HL-60/S4 treated with phorbol 12-myristate 13-acetate at 8.2 ng/mL for 4 days and 3 days (cell line): ENCODE measurements around the gene TRIM38.
"Not testable (repeated sequence)": the region's sequence is repeated elsewhere in the genome, so short reads cannot be mapped to it uniquely, and the experiment has no call there.

Experiments
- in situ Hi-C: fragments of 300-500 bp; cut with MboI; formaldehyde crosslinking; loops from 2 replicates; pipeline ENCODE4 v1.15.0; 2022; ENCODE audit warnings: low sequenced_read_pairs

Gene TRIM38, protein sequence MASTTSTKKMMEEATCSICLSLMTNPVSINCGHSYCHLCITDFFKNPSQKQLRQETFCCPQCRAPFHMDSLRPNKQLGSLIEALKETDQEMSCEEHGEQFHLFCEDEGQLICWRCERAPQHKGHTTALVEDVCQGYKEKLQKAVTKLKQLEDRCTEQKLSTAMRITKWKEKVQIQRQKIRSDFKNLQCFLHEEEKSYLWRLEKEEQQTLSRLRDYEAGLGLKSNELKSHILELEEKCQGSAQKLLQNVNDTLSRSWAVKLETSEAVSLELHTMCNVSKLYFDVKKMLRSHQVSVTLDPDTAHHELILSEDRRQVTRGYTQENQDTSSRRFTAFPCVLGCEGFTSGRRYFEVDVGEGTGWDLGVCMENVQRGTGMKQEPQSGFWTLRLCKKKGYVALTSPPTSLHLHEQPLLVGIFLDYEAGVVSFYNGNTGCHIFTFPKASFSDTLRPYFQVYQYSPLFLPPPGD

DNA sequence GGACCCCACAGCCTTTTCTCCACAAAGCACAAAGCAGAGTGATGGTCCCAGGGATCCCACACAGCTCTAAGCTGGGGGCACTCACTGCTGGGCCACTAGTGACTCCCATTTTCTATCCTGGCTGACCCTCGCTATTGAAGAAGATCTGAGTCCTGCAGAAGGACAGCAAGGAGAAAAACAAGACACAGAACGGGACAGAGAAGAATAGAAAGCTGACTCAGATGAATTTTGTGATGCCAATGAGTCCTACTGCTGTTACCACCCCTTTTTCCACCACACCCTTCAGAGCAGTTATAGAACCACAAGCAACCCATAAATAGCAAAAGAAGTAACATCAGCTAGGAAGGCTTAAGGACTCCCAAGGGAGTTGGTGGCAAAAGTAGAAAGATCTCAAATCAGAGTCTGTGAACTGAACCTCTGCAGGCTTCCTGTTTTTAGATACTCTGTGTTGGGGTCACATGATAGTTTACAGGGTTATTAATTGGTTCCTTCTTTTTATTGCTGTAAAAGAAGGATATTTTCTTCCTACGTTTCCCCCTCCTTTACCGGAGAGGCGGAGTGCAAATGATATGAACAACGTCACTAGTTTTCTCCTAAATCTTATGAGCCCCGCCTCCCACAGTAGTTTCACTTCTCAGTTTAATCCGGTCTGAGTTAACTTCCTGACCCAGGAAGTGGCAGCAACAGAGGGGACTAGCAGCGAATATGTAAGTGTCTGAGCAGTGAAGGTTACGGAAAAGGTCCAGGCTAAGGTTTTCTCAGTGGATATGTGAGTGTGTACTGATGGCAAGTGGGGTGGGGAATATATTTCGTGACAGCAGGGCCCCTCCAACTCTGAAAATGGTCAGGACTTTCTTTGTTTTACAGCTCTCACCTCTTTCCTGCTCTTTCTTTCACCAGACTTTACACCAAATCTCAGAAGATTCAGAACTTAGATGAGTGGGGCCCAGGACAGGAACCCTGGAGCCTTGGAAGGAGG lies at the start of gene TRIM38:
Gene TRIM38, plus strand, starts transcription at position 654 of the 979 bp plus-strand sequence. CDS start 3,721 bp downstream, outside the sequence.
- in situ Hi-C loops, result no loop called here

DNA sequence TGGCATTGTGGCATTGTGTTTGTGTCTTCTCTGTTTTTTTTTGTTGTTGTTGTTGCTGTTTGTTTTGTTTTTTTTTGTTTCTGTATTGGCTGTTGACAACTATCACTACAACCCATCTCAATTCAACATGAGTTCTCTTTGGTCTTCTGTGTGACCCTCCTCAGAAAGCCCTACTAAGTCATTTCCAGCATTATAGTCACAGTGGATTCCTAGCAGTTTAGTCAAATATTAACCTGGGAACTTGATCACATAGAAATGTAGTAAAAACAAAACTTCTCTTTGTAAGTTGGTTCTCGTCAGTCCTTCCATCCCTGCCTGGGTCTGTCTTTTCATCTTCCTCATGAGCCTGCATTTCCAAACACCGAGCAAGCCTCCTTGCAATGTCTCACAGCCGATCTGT lies 48.9 kb upstream of the TRIM38 start:
- in situ Hi-C loops, result no loop called here

DNA sequence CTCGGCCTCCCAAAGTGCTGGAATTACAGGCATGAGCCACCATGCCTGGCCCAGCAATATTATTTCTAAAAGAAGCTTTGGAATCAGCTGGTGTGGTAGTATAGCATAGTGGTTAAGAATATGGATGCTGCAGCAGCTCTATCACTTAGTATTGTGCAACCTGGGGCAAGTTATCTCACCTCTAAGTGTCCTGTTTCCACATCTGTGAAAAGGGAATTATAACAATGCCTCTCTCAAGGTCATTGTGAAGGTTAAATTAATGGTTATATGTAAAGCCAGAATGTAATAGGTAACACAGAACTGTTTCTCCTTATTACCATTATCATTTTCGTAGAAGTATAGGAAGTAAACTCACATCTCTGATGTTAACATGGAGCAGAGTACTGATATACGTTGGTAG lies 46.3 kb upstream of the TRIM38 start:
- in situ Hi-C loops, result no loop called here

DNA sequence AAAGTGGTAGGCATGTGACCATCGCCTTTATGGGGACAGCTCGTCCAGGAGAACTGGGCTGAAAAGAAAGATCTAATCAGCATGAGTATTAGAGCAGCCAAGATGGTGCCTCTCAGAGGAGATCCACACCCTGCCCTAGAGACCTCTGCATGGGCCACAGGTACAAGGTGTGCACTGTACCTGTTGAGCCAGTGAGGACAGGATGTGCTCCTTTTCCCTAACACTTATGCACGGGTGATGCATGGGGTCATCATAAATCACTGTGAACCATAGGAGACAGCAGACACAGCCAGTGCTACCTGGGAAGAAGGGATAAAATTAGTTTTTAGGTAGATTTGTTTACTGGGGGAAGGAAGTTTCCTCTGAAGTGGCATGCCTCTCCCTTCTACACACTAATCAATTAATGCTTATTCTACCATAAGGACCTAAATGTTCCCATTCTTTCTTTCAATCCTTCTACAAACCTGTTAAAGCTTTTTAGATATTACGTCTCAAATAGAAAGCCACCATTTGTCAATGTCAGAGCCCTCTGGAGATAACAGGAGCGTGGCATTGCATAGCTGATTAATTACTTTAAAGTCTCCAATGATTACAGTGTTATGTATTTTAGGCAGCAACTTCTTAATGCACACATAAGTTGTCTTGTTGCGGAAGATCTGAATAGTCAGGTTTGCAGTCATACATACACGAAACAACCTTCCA lies 45.7 kb upstream of the TRIM38 start:
- in situ Hi-C loops, result no loop called here

DNA sequence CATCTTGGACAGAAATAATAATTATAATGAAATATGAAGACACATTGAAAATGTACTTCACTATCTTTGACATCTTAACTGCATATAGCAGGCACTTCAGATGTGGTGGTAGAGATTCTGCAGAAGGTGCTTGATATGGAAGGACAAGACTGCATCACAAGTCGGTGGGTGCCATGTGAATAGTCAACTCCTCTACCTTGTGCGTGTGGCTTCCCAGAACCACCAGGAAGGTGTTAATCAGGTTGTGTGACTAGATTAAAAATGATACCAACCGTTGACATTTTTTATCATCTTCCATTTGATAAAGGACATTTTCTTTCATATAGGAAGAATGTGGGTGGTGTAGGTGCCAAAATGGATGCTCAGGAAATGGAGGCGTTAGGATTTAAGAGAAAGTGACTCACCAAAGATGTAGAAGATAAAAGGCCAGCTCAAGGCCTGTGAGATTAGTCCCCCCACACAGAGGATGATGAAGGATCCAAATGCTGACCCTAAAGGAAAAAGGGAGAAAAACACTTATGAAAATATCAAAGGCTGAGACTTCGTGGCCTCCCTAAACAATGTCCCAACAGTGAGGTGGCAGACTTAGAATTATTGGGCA lies 44.4 kb upstream of the TRIM38 start:
- in situ Hi-C loops, result no loop called here

DNA sequence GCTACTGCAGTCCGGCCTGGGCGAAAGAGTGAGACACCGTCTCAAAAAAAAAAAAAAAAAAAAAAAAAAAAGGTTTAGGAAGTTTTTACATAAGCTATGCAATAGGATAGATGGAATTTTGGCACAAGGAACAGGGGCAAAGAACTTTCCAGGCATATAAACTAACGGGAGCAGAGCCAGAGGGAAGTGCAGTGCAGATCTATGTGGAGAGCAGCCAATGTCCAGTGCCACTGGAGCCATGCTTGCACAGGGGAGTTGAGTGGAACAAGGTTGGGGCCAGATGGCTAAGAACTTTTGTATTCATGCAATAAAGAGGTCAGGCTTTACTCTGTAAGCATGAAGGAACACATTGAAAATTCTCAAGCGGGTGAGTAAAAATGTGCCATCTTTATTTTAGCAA lies 42.9 kb upstream of the TRIM38 start:
- in situ Hi-C loops, result no loop called here

DNA sequence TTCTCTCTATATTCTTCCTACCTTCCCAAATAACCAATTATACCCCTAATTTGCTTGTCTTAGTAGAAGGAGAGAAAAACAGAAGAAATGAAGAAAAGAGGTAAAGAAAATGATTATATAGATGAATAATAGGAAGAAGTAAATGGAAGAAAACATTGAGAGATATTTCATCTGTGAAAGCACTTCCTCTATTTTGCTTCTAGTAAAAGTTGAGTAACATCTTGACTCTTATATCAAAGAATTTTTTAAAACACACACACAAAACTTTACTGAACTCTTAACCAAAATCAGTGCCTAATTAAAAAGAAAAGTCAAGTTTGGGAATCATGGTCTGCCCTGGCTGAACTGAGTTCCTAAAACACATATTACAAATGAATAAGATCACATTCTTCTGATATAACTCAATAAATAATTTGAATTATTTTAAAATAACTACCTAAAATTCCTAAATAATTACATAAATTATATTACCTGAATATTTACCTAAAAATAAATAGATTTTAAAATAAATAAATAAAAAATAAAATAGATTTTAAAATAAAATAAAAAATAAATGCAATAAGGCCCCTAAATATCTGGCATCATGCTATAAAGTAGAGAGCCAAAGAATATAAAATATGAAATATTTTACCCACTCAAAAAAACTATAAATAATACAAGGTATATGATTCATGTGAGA lies 40.9 kb upstream of the TRIM38 start:
- in situ Hi-C loops, result no loop called here

DNA sequence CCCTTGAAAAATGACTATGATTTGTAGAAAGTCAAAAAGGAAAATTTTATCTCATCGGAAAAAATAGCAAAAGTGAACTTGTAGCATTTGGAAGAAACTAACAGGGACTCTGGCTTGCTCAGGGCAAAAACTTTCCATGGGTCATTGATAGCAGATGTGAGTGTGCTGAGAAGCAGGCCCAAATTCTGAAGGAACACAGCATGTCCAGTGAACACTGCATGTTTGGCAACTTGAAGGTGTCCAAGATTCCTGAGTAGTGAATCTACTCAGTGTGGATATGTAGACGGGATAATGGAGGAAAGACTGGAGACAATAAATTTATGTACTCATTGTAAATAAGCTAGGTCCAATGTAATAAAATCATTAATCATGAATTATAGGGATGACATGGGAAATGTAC lies 40.3 kb upstream of the TRIM38 start:
- in situ Hi-C loops, result no loop called here

DNA sequence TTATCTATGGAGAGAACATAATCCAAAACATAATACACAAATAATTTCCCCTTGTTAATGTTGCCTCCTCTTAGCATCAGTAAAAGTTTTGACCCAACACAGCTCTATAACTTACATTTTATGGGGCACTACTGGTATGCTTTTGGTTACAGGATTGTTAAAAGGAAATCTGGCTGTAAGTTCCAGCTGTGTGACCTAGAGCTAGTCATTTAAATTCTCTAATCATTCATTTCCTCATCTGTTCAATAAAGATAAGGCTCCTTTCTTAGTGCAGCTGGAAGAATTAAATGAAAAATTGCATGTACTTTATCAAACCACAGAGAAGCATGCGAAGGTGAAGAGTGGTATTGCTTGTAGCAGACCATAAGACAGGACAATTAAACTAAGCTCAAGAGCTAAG lies 36.7 kb upstream of the TRIM38 start:
- in situ Hi-C loops, result no loop called here

DNA sequence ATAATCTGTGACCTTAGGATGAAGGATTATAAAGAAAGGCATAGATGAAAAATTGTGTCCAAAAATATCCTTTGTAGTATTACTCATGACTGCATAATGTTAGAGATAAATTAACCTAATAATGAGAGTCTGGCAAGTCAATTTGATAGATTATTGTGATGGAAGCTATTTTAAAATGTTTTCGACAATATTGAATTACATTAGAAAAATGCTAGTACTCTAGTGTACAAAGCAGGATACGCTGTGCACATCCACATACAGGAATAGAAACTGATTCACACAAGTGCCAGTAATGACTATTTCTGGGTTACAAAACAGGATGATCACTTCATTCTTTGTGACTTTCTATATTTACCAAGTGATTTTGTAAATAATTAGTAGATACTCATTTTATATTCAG lies 35.4 kb upstream of the TRIM38 start:
- in situ Hi-C loops, result no loop called here

DNA sequence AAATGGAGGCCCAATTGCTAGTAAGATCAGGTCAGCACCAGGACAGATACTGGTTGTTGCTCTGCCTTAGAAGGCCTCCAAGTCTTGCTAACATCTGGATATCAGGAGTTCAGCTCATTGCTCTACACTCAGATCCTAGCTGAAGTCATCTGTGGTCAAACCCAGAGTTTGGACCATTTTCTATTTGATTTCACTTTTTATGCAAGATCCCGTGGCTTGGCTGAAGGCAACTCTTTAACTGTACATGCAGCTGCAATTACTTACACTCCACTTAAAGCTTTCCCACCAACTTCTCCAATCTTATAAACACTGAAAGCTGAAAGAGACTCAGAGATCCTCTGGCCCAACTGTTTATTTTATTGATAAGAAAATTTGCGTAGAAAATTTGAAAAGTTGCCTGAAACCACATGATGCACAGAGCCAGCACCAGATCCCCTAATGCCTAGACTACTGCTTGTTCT lies 34.8 kb upstream of the TRIM38 start:
- in situ Hi-C loops, result no loop called here

DNA sequence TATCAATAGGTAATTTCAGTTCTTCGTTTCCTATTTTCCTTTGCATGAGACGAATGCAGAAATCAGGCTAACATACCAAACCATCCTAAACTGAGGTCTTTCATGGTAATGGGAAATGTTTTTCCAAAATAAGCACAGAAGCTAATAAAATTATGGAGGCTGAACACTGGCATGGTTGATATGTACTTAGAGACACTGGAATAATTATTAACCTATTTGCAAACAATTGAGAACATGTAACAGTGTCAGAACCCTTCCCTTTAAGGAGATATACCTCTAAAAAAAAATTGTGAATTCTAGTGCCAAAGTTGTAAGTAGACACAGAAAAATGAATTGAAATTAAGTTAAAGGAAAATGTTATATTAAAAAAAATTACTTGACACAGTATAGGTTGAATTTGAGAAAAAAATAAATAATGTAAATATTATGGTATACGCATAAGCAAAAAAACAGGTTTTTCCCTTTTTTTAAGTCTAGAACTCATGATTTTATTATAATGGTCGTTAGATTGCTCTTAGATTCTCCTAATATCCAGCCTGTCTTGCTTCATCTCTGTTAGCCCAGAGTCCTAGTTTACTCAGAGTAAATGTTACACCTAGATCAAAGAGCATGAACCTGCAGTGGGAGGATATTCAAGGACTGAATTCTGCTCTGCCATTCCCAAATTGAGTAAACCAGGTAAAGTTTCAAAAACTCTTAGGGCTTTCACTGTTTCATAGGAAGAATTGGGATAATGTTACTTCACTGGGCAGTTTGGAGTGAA lies 33.9 kb upstream of the TRIM38 start:
- in situ Hi-C loops, result no loop called here

DNA sequence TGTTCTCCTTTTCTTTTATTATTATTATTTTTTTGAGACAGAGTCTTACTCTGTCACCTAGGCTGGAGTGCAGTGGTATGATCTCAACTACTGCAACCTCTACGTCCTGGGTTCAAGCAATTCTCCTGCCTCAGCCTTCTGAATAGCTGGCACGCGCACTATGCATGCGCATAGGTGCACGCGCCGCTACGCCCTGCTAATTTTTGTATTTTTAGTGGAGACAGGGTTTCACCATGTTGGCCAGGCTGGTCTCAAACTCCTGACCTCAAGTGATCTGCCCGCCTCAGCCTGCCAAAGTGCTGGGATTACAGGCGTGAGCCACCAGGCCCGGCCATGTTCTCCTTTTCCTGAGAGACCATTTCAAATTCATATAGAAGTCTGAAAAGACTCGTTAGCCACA lies 32.8 kb upstream of the TRIM38 start:
- in situ Hi-C loops, result not testable (repeated sequence)

DNA sequence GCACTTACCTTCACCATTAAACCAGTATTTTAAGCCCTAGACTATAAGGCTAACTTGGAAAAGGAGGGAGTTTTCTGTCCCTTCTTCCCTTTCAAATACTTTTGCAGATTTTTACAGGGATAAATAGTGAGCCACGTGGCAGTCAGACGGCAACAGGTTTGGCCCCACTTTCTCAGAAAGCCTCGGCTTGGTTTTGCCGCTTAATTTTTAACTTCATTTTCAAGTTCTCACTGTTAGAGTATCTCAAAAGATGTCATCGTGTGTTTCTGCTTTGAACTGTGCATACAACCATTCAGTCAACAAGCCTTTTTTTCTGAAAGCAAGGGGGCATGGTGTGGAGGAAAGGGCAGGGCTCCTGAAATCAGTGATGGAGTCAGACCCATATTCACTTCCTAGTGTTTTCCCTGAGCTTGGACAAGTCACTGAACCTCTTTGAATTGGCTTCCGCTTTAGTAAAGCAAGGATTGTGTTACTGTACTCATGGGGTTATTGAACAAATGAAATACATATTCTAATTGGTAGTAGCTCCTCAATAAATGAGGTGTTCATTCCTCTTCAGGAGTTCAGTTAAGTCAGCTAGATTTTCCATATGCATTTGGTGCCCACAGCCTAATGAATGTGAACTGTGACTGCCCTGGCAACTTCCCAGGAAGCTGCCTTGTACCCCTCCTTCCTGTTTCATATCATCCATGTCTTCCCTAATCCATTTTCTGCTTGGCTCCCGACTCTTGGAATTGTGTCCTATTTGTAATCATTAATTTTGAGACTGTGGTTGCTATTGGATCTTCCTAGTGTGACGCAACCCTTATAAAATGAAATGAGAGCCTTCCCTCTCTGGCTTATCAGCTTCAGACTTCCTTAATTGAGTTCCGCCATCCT lies 31.8 kb upstream of the TRIM38 start, which contains the start of gene SLC17A2:
Gene SLC17A2, minus strand, starts transcription at position 160 of the 879 bp plus-strand sequence. CDS start 4,895 bp downstream, outside the sequence.
- in situ Hi-C loops, result no loop called here

DNA sequence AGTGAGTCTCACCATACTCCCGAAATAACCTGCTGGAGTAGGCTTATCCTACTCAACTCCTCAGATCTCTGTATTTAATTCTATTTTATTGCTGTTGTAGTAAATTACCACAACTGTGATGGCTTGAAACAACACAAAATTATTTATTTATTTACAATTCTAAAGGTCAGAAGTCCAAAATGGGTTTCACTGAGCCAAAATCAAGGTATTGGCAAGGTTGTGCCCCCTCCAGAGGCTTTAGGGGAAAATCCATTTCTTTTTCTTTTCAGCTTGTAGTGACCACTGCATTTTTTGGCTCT lies 31.2 kb upstream of the TRIM38 start:
- in situ Hi-C loops, result no loop called here

DNA sequence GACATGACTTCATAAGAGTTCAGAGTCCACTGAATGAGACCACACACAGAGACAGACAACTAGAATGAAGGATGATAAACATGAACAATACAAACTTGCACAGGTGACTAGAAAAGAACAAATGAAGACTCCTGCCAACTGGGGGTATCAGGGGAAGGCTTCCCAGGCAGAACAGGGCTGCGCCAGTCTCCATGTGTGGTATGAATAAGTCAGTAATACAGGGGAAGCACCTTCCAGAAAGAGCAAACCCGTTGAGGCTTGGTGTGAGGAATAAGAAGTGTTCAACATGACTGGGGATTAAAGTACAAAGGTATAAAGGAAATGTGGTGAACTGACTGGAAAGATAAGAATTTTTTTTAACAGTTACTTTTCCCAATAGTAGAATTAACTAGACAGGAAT lies 28.4 kb upstream of the TRIM38 start:
- in situ Hi-C loops, result no loop called here

DNA sequence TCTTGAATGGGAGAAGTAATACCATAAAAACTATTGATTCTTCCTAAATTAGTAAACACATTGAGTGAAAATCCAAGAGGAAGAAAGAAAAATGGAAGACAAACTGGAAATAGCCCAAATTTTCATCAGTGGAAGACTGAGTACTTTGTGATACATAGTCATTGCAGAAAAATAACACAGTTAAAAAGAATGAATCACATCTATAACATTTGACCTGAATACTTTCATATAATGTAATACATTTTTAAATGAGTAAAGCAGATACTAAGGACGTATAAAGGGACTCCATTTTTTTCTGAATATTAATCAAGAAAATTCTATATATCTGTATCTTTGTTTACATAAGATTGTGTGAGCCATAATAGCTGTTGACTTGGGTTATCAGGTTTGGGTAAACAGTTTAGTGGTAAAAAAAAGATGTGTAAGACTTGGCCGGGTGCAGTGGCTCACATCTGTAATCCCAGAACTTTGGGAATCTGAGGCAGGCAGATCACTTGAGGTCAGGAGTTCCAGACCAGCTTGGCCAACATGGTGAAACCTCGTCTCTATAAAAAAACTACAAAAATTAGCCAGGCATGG lies 27.8 kb upstream of the TRIM38 start:
- in situ Hi-C loops, result no loop called here

DNA sequence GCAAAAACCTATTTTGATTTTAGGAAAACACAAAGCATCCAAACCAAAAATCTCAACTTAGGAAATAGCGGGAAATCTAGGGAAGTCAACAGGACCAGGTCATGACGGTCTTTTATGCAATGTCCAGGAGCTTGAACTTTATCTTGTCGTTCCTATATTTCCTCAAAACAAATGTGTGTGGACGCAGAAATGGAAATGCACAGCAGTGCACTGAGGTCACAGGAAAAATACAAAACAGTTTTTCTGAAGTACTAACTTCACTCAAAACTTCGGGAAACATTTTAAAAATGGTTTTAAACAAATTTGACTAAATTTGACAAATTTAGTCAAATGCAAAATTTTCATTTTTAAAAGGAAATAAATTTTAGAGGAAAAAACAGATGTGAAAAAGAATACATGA lies 26.6 kb upstream of the TRIM38 start:
- in situ Hi-C loops, result no loop called here
